GM13977 (cell line): Measurements from ENCODE around the gene HGS.

Experiments used
- DNase-seq: peaks from one replicate; pipeline ENCODE4 v3.0.0; 2012; ENCODE audit warnings: low spot score
- in situ Hi-C: fragments of 300-500 bp; cut with MboI; formaldehyde crosslinking; loops from one replicate; pipeline ENCODE4 v1.12.0; 2022; ENCODE audit warnings: low sequenced_read_pairs, low pct_unique_long_range_greater_than_20kb, mixed read lengths, inconsistent platforms; ENCODE audit not compliant: unreplicated experiment
- TF ChIP-seq, protein P1 (sequence below): IDR thresholded peaks from 2 replicates; pipeline ENCODE4 v1.5.1; 2012; ENCODE audit warnings: mild to moderate bottlenecking, control low read depth; ENCODE audit not compliant: insufficient read depth; ENCODE audit errors: extremely low read depth, missing control alignments

HGS gene

DNA sequence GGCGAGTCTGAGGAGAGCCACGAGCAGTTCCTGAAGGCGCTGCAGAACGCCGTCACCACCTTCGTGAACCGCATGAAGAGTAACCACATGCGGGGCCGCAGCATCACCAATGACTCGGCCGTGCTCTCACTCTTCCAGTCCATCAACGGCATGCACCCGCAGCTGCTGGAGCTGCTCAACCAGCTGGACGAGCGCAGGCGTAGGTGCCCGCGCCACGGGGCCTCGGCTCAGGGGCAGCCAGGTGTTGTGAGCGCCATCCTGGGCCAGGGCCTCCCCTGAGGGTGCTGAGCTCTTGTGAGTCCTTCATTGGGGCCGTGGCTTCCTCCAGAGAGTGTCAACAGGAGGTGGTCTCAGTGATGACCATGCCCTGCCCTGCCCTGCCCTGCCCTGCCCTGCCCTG, 12.0 kb downstream of the HGS start:
- TF ChIP-seq, protein P1, sequence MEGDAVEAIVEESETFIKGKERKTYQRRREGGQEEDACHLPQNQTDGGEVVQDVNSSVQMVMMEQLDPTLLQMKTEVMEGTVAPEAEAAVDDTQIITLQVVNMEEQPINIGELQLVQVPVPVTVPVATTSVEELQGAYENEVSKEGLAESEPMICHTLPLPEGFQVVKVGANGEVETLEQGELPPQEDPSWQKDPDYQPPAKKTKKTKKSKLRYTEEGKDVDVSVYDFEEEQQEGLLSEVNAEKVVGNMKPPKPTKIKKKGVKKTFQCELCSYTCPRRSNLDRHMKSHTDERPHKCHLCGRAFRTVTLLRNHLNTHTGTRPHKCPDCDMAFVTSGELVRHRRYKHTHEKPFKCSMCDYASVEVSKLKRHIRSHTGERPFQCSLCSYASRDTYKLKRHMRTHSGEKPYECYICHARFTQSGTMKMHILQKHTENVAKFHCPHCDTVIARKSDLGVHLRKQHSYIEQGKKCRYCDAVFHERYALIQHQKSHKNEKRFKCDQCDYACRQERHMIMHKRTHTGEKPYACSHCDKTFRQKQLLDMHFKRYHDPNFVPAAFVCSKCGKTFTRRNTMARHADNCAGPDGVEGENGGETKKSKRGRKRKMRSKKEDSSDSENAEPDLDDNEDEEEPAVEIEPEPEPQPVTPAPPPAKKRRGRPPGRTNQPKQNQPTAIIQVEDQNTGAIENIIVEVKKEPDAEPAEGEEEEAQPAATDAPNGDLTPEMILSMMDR = no peak
- DNase-seq = no peak
- in situ Hi-C loops = no loop called here

DNA sequence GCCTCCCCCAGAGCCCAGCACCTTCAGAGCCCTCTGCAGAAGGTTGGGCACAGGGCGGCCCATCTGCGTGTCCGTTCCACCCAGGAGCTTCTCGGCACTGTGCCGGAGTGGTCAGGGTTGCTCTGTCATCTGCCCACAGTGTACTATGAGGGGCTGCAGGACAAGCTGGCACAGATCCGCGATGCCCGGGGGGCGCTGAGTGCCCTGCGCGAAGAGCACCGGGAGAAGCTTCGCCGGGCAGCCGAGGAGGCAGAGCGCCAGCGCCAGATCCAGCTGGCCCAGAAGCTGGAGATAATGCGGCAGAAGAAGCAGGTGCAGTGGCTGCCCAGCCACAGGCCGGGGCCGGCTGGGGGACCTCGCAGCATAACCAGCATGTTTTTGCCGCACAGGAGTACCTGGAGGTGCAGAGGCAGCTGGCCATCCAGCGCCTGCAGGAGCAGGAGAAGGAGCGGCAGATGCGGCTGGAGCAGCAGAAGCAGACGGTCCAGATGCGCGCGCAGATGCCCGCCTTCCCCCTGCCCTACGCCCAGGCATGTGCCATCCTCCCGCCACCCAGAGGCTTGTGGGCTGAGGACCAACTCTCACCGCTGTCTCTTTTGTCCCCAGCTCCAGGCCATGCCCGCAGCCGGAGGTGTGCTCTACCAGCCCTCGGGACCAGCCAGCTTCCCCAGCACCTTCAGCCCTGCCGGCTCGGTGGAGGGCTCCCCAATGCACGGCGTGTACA, 12.6 kb downstream of the HGS start:
- TF ChIP-seq, protein P1 = no peak
- DNase-seq = no peak
- in situ Hi-C loops = no loop called here

DNA sequence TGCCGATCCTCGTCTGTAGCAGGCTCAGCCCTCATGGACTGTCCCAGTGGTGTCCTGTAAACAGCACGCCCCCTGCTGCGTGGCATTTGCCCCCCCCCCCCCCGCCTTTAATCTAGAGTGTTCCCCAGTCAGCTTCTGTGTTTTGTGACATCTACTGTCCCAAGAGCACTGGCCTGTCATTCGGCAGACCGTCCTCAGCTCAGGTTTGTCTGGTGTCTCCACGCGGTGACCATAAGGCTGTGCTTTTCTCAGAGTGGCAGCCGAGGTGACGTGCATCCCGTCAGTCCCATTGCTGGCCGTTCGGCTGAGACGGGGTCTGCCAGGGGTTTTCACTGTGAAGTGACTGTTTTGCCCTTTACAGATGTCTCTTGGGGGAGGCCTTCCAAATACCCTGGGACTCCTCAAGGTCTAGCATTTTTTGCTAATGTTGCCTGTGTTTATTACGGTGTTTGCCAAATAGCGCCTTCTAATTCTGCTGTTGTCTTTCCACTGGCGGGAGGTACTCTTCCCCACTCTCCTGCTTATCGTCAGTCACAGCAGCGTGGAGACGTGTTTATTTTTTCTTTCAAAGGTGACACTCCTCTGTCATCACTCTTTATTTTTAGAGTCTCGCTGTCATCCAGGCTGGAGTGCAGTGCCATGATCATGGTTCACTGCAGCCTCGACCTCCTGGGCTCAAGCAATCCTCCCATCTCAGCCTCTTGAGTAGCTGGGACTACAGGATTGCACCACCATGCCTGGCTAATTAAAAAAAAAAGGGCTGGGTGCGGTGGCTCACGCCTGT, 13.6 kb downstream of the HGS start:
- TF ChIP-seq, protein P1 = no peak
- in situ Hi-C loops = no loop called here

DNA sequence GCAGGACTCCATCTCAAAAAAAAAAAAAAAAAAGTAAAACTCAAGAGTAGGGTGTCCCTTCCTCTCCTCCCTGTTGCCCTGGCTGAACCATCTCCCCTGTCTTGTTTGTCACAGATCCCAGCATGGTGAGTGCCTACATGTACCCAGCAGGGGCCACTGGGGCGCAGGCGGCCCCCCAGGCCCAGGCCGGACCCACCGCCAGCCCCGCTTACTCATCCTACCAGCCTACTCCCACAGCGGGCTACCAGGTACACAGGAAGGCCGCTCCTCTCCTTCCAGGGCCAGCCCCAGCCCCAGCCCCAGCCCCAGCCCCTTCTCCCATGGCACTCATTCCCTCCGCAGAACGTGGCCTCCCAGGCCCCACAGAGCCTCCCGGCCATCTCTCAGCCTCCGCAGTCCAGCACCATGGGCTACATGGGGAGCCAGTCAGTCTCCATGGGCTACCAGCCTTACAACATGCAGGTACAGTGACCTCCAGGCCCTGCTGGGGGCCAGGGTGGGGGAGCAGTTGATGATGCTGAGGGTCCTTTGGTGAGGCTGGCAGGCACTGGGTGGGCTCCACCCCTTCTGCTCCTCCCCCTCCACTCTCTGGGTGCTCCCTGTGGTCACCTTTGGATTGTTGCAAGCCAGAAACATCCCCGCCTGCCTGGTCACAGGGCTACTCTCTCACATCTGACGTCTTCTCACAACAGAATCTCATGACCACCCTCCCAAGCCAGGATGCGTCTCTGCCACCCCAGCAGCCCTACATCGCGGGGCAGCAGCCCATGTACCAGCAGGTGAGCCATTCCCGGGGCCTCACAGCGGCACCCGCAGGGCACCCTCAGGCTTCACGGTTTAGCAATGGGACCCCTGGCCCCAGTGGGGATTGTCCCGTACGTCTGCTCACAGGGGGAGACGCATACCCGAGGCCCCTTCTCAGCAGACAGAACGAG, 16.8 kb downstream of the HGS start:
- in situ Hi-C loops = no loop called here
- TF ChIP-seq, protein P1 = no peak
- DNase-seq = no peak

More for the DNA sequence above, 13.6 kb downstream of the HGS start:
- DNase-seq = no peak

DNA sequence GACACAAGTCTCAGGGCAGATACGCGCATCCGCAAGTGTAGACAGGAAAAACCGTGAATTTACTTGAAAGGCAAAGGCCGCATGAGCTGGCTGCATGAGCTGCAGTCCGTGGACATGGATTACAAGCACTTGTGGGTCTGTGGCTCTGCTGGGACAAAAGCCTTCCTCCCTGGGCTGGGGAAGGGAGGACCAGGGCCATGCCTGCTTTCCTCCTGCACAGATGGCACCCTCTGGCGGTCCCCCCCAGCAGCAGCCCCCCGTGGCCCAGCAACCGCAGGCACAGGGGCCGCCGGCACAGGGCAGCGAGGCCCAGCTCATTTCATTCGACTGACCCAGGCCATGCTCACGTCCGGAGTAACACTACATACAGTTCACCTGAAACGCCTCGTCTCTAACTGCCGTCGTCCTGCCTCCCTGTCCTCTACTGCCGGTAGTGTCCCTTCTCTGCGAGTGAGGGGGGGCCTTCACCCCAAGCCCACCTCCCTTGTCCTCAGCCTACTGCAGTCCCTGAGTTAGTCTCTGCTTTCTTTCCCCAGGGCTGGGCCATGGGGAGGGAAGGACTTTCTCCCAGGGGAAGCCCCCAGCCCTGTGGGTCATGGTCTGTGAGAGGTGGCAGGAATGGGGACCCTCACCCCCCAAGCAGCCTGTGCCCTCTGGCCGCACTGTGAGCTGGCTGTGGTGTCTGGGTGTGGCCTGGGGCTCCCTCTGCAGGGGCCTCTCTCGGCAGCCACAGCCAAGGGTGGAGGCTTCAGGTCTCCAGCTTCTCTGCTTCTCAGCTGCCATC, 17.7 kb downstream of the HGS start:
- in situ Hi-C loops = no loop called here
- DNase-seq = no peak
- TF ChIP-seq, protein P1 = peak; percentile 30
